ENCODE results near the gene PIKFYVE. TPM values are rescaled to one million over a fixed set of nuclear protein-coding genes. Genes with fewer than 3 reads are reported as not detected.

The PIKFYVE gene, protein sequence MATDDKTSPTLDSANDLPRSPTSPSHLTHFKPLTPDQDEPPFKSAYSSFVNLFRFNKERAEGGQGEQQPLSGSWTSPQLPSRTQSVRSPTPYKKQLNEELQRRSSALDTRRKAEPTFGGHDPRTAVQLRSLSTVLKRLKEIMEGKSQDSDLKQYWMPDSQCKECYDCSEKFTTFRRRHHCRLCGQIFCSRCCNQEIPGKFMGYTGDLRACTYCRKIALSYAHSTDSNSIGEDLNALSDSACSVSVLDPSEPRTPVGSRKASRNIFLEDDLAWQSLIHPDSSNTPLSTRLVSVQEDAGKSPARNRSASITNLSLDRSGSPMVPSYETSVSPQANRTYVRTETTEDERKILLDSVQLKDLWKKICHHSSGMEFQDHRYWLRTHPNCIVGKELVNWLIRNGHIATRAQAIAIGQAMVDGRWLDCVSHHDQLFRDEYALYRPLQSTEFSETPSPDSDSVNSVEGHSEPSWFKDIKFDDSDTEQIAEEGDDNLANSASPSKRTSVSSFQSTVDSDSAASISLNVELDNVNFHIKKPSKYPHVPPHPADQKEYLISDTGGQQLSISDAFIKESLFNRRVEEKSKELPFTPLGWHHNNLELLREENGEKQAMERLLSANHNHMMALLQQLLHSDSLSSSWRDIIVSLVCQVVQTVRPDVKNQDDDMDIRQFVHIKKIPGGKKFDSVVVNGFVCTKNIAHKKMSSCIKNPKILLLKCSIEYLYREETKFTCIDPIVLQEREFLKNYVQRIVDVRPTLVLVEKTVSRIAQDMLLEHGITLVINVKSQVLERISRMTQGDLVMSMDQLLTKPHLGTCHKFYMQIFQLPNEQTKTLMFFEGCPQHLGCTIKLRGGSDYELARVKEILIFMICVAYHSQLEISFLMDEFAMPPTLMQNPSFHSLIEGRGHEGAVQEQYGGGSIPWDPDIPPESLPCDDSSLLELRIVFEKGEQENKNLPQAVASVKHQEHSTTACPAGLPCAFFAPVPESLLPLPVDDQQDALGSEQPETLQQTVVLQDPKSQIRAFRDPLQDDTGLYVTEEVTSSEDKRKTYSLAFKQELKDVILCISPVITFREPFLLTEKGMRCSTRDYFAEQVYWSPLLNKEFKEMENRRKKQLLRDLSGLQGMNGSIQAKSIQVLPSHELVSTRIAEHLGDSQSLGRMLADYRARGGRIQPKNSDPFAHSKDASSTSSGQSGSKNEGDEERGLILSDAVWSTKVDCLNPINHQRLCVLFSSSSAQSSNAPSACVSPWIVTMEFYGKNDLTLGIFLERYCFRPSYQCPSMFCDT (N-terminal part only)
- 14.9 and 15.0 TPM in 2 replicates for total RNA-seq

DNA sequence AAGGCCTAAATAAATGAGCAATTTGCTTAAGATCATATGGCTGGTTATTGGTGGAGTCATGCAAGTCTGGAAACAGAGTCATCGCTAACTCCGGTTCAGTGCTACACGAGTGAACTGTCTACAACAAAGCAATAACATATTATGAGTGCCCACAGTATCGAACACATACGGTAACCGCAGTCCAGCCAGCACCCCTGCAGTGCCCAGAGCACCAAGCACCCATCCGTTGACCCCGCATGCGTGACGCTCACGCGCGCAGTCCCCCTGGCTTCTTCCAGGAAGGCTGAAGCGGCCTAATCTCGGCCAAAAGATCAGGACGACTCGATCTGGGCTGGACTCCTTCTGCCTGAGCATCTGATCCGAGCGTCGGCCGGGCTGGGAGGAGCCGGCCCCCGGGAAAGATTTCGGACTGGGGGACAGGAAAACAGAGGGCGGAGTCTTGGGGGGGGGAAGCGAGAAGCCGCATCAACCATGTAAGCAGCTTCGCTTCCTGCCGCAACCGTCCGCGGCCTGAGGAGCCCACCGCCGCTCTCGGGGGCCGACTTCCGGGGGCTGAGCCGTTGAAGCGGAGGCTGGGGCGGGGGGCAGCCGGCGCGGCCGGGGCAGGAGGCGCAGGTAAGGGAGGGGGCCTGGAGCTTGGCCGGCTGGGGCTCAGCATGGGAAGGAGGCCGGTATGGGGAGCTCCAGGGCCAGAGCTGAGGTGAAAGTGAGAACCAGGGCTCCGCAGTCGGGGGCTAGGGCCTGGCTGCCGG lies at the start of gene PIKFYVE:
PIKFYVE (plus strand) TSS at position 455 of the 752 bp plus-strand sequence. CDS start 5,265 bp downstream, outside the sequence.

DNA sequence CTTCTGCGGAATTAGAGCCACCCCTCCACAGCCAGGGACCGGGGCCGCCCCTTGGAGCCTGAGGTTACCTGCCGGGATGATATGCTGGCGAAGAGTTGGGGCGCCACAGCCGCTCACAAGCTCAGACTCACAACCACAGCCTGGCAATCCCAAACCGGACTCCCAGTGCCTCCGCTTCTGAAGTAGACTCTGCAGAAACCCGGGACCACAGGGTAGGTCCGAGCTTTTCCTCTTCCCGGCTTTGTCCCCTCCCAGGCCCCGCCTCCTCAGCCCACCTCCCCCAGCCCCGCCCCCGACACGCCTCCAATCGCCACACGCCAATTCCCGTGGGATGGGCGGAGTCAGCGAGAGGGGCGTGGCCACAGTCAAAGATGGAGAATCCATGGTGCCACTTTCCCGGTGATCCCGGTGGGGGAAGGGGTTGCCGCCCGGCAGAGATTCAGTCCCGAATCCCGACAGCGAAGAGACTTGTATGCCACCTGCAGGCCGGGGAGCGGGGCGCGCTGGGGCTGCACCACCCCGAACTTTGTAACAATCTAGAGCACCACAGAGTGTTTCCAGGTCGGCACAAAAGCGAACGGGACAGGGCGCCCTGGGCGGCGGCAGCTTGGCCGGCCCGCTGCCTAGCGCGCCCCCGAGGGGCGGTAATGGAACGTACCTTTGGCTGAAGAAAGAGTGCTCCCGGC lies 11.0 kb upstream of the PIKFYVE start, which contains the start of gene IDH1:
IDH1 (minus strand) TSS at position 201 of the 686 bp plus-strand sequence. CDS start 3,520 bp downstream, outside the sequence.

DNA sequence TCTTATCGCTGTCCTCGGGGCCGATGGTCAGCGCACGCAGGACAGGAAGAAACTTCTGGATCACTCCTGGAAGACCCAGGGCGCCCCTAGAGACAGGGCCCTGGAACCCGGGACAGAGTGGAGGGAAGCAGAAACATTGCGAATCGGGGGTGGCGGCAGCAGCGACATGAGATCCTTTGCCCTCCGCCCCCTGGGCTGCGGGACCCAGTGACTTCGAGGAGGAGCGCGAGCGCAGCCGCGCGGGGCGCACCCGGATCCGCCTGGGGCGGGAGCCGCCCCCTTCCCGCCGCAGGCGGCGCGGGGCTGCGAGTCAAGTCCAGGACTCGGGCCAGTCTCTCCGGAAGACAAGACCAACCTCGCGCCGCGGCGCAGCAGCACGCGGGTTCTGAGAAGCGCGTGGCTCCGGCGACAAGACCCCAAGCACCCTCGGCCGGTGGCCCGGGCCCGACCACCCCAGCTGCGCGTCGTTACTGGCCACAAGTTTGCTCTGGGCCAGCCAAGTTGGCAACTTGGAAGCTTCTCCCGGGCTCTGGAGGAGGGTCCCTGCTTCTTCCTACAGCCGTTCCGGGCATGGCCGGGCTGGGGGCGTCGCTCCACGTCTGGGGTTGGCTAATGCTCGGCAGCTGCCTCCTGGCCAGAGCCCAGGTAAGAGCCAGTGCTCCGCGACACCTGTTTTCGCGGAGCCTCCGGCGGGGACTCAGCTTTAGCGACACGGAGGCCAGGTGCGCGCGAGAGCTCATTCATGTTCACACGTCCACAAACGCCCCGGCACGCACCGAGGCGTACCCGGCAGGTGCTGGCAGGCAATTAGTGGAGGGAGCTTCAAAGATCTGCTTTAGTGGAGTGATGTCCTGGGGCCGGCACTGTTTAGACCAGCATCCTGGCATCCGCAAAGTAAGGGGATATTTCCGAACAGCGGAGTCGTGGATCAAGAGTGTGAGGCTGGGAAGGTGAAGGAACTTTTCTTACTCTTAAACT lies 140.7 kb downstream of the PIKFYVE start, which contains the start of gene PTH2R:
PTH2R (plus strand) TSS at position 319 of the 978 bp plus-strand sequence; CDS start at position 571, 252 bp downstream.

Other genes starting within 250 kb of the PIKFYVE start
- 3.3 and 4.2 TPM in 2 replicates for gene PLEKHM3, start 240.7 kb upstream of the PIKFYVE start, total RNA-seq
- gene CRYGD, start 141.7 kb upstream of the PIKFYVE start, total RNA-seq, result not detected in 2 replicates
- not detected in 2 replicates for gene CRYGC, start 136.4 kb upstream of the PIKFYVE start, total RNA-seq
- gene CRYGB, start 120.1 kb upstream of the PIKFYVE start, total RNA-seq, result not detected in 2 replicates
- not detected in 2 replicates for gene CRYGA, start 102.7 kb upstream of the PIKFYVE start, total RNA-seq
- gene C2orf80, start 76.2 kb upstream of the PIKFYVE start, total RNA-seq, result not detected in 2 replicates
- 105 and 109 TPM in 2 replicates for gene IDH1, start 11.2 kb upstream of the PIKFYVE start, total RNA-seq
- not detected in 2 replicates for gene PTH2R, start 140.5 kb downstream of the PIKFYVE start, total RNA-seq

All from mammary microvascular endothelial cell (primary cell).